GM18498 (cell line): ENCODE data around the gene TPH2.
A peak's percentile ranks its signal among the peaks of the same experiment; 100 is the strongest.

Experiments used
- ATAC-seq: cut with Tn5 transposase; IDR thresholded peaks from one replicate; pipeline ENCODE4 v1.9.1; 2021; ENCODE audit warnings: mild to moderate bottlenecking, moderate library complexity; ENCODE audit not compliant: unreplicated experiment

TPH2 gene

GRCh38 chr12:71958457-71958856, 19.8 kb downstream of the TPH2 start:
- ATAC-seq = no peak

- ATAC-seq = no peak
Measured at GRCh38 chr12:71958993-71959578, 20.4 kb downstream of the TPH2 start.

DNA sequence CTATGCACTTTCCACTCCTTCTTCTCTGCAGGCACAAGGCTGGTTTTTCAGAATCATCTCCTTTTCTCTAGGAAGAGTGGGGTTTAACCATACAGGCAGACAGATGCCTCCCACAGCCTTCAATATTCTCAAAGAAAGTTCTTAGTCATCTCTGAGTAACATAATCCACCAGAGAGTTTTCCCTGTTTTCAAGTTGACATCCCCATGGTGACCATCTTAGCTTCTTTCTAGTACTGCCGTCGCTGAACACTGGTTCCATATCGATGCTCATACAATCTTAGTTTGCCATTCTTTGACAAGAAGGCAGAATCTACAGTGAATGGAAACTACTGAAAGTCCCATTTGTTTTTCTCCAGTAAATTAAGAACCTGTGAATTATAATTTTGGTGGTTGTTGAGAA, 28.6 kb downstream of the TPH2 start:
- no peak for ATAC-seq

DNA sequence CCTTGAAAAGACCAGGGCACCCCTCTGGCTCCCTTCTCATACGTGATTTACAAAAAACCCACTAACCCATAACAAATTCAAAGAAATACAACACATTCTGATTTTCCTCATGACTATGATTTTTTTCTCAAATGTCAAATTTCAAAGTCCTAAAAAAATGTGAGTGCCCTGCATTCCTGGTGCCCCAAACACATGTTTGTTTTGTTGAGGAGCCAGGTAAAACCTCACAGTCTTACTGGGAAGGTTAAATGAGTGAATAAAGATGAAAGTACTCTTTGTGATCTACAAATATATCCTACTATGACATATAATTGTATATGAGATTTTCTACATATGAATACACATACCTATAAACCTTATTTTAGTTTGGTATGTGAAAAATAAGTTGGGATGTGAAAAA, 30.7 kb downstream of the TPH2 start:
- no peak for ATAC-seq

DNA sequence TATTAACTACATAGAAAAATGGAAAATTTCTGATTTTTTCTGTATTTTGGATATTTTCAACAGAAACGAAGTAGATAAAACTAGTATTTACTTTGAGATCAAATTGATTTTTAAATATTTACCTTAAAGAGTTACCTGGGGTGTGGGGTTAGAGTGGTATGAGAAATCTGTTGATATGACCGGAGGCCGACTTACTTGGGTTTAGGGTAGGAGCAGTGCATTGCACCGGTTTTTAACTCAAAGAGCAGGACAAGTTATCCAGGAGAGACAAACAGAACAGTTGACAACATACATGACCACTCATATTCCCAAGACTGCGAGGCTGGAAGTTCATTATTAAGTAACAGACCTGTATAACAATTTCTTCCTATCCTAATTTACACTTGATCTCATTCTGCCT, 31.4 kb downstream of the TPH2 start:
- ATAC-seq = no peak

DNA sequence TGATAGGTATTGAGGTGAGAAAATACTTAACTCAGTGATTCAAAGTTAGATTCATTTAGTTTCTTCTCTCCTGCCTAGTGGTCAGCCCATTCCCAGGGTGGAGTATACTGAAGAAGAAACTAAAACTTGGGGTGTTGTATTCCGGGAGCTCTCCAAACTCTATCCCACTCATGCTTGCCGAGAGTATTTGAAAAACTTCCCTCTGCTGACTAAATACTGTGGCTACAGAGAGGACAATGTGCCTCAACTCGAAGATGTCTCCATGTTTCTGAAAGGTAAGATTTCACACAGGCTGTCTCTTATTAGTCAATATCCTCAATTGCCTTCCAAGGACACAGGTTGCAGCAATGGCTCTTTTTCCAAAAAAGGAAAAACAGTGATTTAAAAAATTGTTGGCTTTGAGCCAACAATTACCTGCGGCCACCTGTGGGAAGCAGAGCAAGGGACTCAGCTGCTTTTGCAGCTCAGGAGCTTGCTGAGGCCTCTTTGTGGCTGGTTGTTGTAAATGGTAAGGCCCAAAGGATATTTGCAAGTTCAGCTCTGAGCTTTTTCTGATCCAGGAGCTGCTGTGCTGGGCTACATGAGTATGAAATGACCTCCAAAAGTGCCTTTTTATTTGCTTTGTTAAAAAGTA, 33.9 kb downstream of the TPH2 start:
- ATAC-seq = no peak

DNA sequence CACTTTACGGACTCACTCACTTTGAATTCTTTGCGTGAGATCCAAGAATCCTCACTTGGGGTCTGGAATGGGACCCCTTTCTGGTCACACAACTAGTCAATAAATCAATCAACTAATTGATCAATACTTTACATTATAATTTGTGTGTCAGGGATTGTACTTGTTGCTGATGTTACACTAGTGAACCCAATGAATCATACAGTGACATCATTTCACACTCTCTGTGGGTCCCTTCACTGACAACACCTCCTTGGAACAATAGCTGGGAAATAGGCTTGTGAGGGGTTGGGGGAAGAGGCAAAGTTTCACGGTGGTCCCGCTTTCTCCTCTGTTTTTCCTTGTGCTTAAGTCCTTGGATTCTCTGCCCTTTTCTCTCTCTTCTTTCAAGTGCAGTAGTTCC, 35.0 kb downstream of the TPH2 start:
- ATAC-seq = no peak

- ATAC-seq = no peak
Measured at GRCh38 chr12:71980538-71980937, 41.9 kb downstream of the TPH2 start.

GRCh38 chr12:71981149-71981548, 42.5 kb downstream of the TPH2 start:
- ATAC-seq = no peak

- no peak for ATAC-seq
Measured at GRCh38 chr12:71994715-71995114, 56.1 kb downstream of the TPH2 start.

DNA sequence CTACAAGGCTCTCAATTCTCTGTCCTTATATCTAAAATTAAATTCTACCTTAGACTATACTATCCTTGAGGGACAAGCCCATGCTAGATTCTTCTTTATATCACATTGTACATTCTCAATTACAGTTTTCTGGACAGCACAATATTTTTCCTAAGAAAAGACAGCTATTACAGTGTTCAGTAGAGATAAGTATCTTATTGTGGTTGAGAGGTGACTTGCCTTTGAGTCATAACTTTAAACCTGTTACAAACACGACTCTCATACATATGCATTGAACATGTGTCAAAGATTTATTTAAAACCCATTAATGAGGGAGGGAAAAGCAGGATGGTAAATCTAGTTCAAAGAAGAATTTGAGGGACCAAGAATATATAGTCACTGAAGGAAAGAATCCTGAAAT, 61.1 kb downstream of the TPH2 start:
- ATAC-seq = no peak

- ATAC-seq = no peak
Measured at GRCh38 chr12:72000969-72001648, 62.5 kb downstream of the TPH2 start.

DNA sequence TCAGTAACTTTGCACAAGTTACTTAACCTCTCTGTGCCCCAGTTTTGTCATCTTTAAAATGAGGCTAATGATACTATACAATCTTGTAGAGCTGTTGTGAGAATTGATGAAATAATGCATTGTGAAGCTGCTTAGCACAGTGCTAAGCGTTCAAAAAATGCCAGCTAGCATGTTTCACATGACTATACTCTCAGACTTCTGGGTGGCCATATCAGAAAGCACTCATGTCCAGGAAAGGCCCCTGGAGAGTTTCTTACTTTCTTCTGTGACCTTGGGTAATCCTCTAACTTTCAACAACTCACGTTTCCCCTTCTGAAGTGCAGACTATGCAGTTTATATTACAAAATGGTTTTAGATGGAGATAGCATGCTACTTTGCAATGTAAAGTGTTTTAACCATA, 68.1 kb downstream of the TPH2 start:
- ATAC-seq = no peak

GRCh38 chr12:72010356-72010755, 71.7 kb downstream of the TPH2 start:
- no peak for ATAC-seq

GRCh38 chr12:72011374-72011773, 72.7 kb downstream of the TPH2 start:
- no peak for ATAC-seq

- no peak for ATAC-seq
Measured at GRCh38 chr12:72012874-72013273, 74.2 kb downstream of the TPH2 start.

- no peak for ATAC-seq
Measured at GRCh38 chr12:72015895-72016294, 77.2 kb downstream of the TPH2 start.

DNA sequence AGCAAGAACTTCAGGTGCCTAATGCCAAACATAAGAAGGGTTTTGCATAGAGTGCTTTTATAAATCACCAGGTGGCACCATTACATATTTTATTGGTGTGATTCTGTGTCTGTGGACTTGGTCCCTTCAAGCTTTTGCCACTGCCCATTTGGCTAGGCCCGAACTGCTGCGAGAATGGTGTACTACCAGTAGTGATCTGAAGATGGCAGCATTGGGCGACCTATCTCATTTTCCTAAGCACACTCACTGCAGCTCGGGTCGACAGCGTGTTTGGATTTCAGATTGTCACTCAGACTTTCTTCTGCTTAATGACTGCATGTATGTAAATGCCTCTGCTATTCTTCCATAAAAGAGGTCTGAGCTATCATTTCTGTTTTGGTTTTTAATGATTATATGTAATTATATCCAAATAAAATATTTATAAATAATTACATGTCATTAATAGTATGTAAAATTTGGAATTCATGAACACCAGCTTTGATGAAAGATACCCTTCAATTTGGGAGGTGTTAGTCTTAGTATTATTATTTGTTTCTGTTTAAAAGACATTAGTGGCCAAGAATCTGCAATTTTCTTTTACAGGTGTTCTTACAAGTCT, 78.5 kb downstream of the TPH2 start:
- ATAC-seq = peak; percentile 98

- no peak for ATAC-seq
Measured at GRCh38 chr12:72018036-72018435, 79.4 kb downstream of the TPH2 start.

GRCh38 chr12:72024613-72025012, 86.0 kb downstream of the TPH2 start:
- no peak for ATAC-seq

GRCh38 chr12:72025524-72025923, 86.9 kb downstream of the TPH2 start:
- ATAC-seq = no peak

DNA sequence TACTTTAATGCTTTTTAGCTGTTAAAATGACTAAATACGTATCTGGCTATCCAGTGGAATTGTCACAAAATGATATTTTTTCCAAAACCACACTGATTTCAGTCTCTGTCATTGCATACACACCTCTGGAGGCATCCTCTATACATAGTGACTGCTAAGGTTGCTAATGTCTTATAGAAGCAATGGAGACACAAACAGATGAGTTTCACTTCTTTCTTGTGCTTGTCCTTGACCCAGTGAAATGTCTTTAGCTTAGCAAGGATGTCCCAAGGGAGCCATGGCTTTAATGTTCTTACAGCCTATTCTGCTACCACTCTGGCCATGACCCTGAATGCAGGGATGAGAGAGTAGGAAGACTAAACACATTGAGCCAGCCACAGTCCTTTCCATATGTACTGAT, 90.3 kb downstream of the TPH2 start:
- ATAC-seq = no peak
